Dermis blood vessel endothelial cell (primary cell): ENCODE data around the gene ERI3. TPM values are rescaled to one million over a fixed set of nuclear protein-coding genes. Genes with fewer than 3 reads are reported as not detected.
A peak's percentile ranks its signal among the peaks of the same experiment; 100 is the strongest.

ENCODE experiments used
- DNase-seq: peaks from one replicate; pipeline ENCODE4 v3.0.0; 2010
- total RNA-seq: library from RNA; depleted of rRNA; stranded (reverse); fragments of >200 nt; gene quantifications from 2 replicates; pipeline ENCODE4 v1.2.3, GENCODE V29; 2014

The ERI3 gene
- total RNA-seq, 1 donor from 2014 or later = 36.6 TPM

GRCh38 chr1:44261171-44261817 is 93.8 kb downstream of the ERI3 start:
- DNase-seq = no peak

- DNase-seq = no peak
These were observed 94.3 kb downstream of the ERI3 start for GRCh38 chr1:44260792-44261170.

- DNase-seq = no peak
These were observed 96.0 kb downstream of the ERI3 start for GRCh38 chr1:44259090-44259489.

GRCh38 chr1:44256762-44257554 is 98.1 kb downstream of the ERI3 start:
- DNase-seq = no peak

DNA sequence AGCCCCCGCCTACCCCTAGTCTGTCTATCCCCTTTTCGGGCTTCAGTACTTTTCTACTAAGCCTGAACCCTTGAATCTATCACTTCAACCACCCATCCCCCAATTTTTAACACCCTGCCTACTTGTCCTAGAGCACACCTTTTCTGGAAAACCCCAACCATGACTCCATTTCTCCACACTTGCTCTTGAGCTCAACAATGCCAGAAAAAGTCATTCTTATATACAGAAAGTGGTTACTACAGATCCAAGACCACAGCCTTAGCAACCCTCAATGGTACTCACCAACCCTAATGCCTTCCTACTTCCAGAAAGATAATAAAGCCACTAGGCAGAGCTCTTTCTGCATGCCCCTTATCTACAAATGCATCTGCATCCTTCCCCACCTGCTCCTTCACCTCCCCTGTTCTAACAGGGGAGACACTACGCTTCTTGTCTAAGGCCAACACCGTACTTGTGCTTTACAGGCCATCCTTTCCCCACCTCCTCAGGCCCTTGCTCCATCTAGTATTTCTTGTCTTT is 100.6 kb downstream of the ERI3 start:
- no peak for DNase-seq

GRCh38 chr1:44251989-44252671 is 102.9 kb downstream of the ERI3 start:
- no peak for DNase-seq

DNA sequence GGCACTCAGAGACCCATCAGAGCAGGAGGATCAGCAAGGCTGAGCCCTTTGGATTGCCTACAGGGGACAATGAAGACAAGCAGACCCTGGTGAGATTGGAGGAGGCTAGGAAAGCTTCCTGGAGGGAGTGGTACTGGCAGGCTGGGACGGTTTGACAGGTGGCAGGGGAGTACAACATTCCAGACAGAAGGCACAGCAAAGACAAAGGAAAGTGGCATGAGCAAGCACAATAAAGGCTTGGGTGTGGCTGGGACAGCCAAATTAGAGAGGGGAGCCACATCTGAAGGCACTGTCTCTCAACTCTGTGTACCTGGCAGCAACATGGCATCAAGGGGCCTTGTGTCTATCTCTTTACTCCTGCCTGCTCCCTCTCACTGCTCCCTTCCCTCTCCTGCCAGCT is 103.6 kb downstream of the ERI3 start:
- DNase-seq = no peak

GRCh38 chr1:44250068-44250781 is 104.8 kb downstream of the ERI3 start:
- DNase-seq = no peak

DNA sequence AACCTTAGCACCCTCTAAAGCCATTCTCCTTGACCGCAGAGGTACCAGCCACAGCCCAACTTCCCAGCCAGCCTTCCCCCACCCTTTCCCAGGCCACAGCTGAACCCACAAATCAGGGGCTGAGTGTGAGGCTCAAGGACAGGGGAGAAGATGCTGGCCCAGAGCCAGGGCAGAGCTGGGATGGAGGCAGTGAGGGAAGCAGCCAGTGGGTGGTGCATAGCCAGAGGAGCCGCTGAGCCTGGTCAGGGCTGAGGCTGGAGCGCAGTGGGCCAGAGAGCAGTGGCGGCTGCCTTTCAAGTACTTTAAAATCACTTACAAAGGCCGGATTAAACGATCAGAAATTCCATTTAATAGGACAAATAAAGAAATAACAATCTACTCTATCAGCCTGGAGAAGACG is 105.5 kb downstream of the ERI3 start:
- DNase-seq = no peak

GRCh38 chr1:44246806-44247205 is 108.3 kb downstream of the ERI3 start:
- DNase-seq = no peak

- no peak for DNase-seq
These were observed 110.1 kb downstream of the ERI3 start for GRCh38 chr1:44244986-44245385.

DNA sequence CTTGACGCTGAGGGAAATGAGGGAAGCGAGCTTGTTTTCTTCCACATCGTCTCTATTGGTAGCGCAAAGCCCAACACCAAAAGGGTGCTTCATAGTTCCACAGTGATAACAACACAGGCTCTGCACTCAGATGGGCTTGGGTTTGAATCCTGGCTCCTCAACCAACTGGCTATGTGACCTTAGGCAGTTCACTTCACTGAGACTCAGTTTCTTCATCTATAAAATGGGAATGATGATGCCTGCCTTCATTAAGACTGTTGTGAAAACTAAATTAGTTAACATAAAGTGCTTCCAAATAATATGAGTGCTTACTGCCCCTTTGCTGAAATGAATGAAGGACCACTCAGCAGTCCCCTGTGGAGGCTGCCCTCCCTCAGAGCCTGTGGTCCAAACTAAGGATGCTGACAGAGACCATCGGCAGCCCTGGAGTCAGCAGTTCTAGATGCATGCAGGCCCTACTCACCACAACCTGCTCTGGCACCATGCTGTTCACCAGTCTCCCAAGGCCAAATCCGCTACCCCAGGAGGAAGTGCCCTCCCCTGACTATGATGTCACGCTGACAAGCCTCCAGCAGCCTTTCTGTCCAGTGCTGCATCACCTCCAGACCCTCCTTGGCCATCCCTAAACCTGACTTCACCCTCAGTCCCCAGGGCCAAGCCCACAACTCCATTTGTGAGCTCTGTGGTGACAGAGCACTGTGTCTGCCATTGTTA is 111.1 kb downstream of the ERI3 start:
- DNase-seq = no peak

DNA sequence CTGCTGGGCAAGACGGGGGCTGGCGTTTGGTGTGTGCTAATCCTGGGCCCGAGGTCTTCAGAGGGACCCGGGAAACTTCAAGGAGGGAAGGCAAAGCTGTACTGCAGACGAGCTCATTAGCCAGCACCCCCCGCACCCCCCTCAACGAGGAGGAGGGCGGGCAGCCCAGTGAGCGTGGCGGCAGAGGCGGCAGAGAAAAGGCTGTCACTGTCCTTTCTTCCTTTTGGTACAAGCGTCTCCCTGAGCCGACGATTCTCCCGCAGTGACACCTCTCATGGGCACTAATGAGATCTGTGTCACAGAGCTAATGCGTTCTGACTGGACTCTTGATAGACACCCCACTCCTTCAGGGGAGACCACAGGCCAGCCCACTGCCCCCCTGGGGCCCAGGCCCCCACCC is 112.3 kb downstream of the ERI3 start:
- DNase-seq = no peak

- no peak for DNase-seq
These were observed 114.0 kb downstream of the ERI3 start for GRCh38 chr1:44240802-44241671.

DNA sequence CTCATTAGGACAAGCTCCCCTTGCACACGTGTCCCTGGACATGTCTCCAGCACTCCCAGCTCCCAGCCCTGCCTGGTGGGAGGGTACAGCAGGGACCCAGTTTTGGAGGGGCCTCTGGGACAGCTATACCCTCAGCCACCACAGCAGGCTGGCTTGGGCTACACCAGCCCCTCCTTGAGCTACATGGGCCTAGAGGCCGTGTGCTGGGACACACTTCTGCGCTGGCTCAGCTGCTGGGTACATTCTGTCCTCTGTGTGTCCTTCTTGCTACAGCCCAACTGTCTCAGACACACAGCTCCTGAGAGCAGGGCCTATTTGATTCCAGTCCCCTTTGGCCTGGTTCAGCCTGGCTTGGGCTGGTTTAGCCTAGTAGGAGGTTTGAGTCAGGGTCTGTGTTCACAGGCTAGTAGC is 115.1 kb downstream of the ERI3 start:
- no peak for DNase-seq

DNA sequence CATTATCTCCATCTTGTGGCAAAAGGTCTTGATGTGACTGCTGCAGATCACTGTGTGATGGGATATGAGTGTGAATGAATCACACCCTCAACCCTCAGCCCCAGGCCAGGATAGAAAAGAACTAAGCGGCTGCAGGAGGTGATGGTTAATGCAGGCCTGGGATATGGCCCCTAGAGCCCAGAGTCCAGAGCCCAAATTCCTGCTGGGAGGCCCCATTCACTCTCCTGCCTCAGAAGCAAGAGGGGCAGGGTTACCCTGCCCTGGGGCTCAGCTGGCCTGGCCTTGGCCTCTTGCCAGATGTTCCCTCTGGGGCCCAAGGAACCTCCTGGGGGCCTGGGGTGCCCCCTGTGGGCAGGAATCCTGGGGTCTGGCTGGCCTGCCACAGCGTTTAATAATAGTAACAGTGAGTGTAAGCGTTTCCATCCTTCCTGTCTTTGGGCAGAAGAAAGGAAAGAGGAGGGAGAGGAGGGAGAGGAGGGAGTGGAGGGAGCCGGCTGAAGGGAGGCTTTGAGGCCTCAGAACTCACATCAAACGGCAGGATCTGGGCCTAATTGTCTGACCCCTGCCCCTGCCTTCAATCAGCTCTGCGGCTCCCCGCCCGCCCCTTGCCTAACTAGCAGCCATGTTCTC is 115.6 kb downstream of the ERI3 start:
- peak; percentile 15 for DNase-seq

DNA sequence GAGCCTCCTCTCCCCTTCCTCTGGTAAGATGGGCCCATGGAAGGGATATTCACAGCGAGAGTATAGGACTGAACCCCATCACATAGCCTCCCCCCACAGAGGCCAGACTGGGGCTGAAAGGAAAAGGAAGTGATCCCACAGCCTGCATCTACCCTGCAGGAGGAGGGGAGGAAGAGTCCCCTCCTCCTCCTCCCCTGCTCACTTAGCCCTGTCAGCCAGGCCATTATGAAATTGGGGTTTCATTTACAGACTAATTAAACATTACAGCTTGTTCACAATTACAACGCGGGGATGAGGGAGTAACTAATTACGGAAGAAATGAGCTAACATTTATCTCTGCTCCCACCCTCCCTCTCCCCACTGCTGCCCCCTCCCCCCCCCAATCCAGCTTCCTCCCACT is 116.4 kb downstream of the ERI3 start:
- DNase-seq = no peak

DNA sequence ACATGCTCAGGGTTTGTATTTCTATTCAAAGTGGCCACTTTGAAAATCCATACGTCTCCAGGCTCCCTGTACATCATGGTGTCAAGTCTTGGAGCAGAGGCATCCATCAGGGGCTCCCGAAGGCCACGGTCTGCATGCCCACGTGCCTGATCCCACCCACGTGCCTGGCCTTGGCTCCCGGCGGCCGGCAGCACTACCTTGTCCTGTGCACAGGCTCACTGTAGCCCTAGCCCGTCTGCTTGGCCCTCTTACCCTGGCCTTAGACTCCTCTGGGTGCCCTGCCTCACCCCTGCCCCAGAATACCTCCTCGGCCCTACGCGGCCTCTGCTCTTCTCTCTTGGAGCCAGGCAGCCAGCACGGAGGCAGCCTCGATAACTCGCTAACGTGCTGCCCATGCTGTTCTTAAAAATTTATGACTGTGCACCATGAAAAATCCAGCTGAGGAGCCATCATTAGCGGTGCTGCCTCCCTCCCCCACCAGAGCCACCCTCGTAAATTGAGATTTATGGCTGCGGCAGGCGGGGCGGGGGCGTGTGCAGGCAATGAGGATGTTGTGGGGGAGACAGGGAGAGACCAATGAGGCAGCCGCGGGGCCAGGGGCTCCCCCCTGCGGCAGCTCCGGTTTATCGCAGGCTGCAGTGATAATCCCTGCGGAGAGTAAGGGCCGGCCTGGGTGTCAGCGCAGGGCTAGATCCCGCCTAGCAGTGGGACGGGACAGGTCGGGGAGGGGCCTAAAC is 117.2 kb downstream of the ERI3 start:
- peak; percentile 33 for DNase-seq

DNA sequence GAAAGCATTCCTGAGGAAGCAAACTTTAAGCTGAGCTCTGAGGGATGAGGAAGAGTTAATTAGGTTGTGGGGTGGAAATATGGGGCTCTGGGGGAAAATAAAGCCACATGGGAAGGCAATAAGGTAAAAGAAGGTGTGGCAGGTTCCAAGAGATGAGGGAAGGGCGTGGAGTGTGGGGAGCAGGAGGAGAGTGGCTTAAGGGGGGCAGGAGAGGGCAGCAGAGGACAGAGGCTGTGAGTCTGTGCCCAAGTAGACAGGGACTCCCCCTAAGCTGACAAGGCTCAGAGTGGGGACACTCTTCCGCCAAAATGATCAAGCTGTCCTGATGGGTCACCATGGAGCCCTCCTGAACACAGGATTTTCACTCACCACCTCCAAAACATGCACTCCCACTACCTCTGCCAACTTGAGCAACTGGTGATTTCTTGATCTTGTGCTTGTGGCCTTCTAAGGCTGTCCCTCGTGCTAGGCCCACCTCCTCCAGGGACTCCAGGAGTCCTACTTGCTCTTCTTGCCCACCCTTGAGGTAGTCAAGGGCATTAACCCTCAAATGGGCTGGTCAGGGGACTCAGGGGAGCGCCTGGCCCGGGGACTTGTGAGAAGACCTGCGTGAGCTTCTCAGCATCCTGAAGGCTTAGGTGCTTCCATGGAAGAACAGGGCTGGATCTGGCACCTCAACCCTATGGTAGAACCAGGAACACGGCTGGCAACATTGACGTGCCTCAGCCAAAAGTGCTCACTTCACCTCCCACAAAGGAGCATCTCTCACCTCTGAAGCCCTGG is 118.4 kb downstream of the ERI3 start:
- no peak for DNase-seq
